NAMALWA (cell line): ENCODE results near the gene SFXN5.

Experiments used
- DNase-seq: peaks from one replicate; pipeline ENCODE4 v3.0.0-alpha.2; 2015; ENCODE audit warnings: low spot score

SFXN5 gene

GRCh38 chr2:72897785-72898584, 173.5 kb downstream of the SFXN5 start:
- DNase-seq = no peak

GRCh38 chr2:72896446-72896845, 175.1 kb downstream of the SFXN5 start:
- DNase-seq = no peak

- peak; percentile 13 for DNase-seq
Observed at GRCh38 chr2:72895759-72896281, 175.7 kb downstream of the SFXN5 start.

- no peak for DNase-seq
Observed at GRCh38 chr2:72895154-72895553, 176.4 kb downstream of the SFXN5 start.

GRCh38 chr2:72894514-72894913, 177.0 kb downstream of the SFXN5 start:
- no peak for DNase-seq

GRCh38 chr2:72893594-72894319, 177.8 kb downstream of the SFXN5 start:
- DNase-seq = peak; percentile 76

GRCh38 chr2:72892506-72893173, 178.9 kb downstream of the SFXN5 start:
- DNase-seq = peak; percentile 76
